ENCODE measurements around the gene BDKRB2. TPM values are rescaled to one million over a fixed set of nuclear protein-coding genes. Genes with fewer than 3 reads are reported as not detected.
A peak's percentile ranks its signal among the peaks of the same experiment; 100 is the strongest.

The BDKRB2 gene
- total RNA-seq, 1 experiment from 2014 or later: 0.21 TPM

GRCh38 chr14:96280104-96280503 is 75.5 kb downstream of the BDKRB2 start:
- Histone ChIP-seq H3K4me1 (ENCODE audit: insufficient read depth, low read length, poor library complexity, severe bottlenecking) (no peaks in the 10 kb centered on the region), H3K36me3 (ENCODE audit: insufficient read depth, low read length, poor library complexity, severe bottlenecking) (no peaks in the 10 kb centered on the region), H3K4me3 (ENCODE audit: low read depth, low read length, poor library complexity, severe bottlenecking) (no peak overlapping the region), H3K9me3 (ENCODE audit: low read depth, low read length, poor library complexity, severe bottlenecking) (no peaks in the 10 kb centered on the region), H3K27ac (ENCODE audit: low read depth, low read length, poor library complexity, severe bottlenecking) (no peak overlapping the region), H3K27me3 (replicated peaks; ENCODE audit: insufficient read depth, low read depth, low read length, poor library complexity) (no peaks in the 10 kb centered on the region)
- CTCF ChIA-PET: no interaction called here
- POLR2A ChIA-PET (ENCODE audit: low non-redundant PET): no interaction called here
- BruUV-seq (replicated peaks): no TSS peak
- intact Hi-C loops (cut with micrococcal nuclease; ENCODE audit: unreplicated experiment): no loop called here
- DNase-seq (ENCODE audit: low spot score): no peak
- TF ChIP-seq CTCF (conservative IDR thresholded peaks at IDR 0.05; ENCODE audit: low read depth, low read length) (no peak), EZH2 (IDR thresholded peaks at IDR 0.05; ENCODE audit: borderline replicate concordance, low read depth, low read length, poor library complexity, severe bottlenecking) (no peak)

- POLR2A ChIA-PET (ENCODE audit: low non-redundant PET): interaction anchor here (0.6 kb wide), 1 partner anchor 197 kb away, joined by 5 read pairs; no protein-coding TSS in a partner anchor
- Histone ChIP-seq H3K36me3 (ENCODE audit: insufficient read depth, low read length, poor library complexity, severe bottlenecking) (no peaks in the 10 kb centered on the region), H3K27ac (ENCODE audit: low read depth, low read length, poor library complexity, severe bottlenecking) (no peak overlapping the region), H3K4me3 (ENCODE audit: low read depth, low read length, poor library complexity, severe bottlenecking) (no peak overlapping the region), H3K4me1 (ENCODE audit: insufficient read depth, low read length, poor library complexity, severe bottlenecking) (no peaks in the 10 kb centered on the region), H3K9me3 (ENCODE audit: low read depth, low read length, poor library complexity, severe bottlenecking) (no peaks in the 10 kb centered on the region), H3K27me3 (replicated peaks; ENCODE audit: insufficient read depth, low read depth, low read length, poor library complexity) (no peaks in the 10 kb centered on the region)
- CTCF ChIA-PET: interaction anchor here (0.6 kb wide), 1 partner anchor 148 kb away, joined by 5 read pairs; no protein-coding TSS in a partner anchor
- no peak for TF ChIP-seq EZH2 (IDR thresholded peaks at IDR 0.05; ENCODE audit: borderline replicate concordance, low read depth, low read length, poor library complexity, severe bottlenecking)
- 0 out of 2 replicates have a peak, but pooled peaks have one; percentile 11 for TF ChIP-seq CTCF (conservative IDR thresholded peaks at IDR 0.05; ENCODE audit: low read depth, low read length)
- intact Hi-C loops (cut with micrococcal nuclease; ENCODE audit: unreplicated experiment): no loop called here
- no TSS peak for BruUV-seq (replicated peaks)
- no peak for DNase-seq (ENCODE audit: low spot score)
These were observed 76.8 kb downstream of the BDKRB2 start for GRCh38 chr14:96281486-96281885.

GRCh38 chr14:96284008-96284407 is 79.4 kb downstream of the BDKRB2 start:
- POLR2A ChIA-PET (ENCODE audit: low non-redundant PET): no interaction called here
- BruUV-seq (replicated peaks): no TSS peak
- CTCF ChIA-PET: no interaction called here
- no peak for DNase-seq (ENCODE audit: low spot score)
- no peak overlapping the region for H3K4me3 ChIP-seq (ENCODE audit: low read depth, low read length, poor library complexity, severe bottlenecking)
- no peak overlapping the region for H3K27ac ChIP-seq (ENCODE audit: low read depth, low read length, poor library complexity, severe bottlenecking)
- no peaks in the 10 kb centered on the region for H3K36me3 ChIP-seq (ENCODE audit: insufficient read depth, low read length, poor library complexity, severe bottlenecking)
- TF ChIP-seq EZH2 (IDR thresholded peaks at IDR 0.05; ENCODE audit: borderline replicate concordance, low read depth, low read length, poor library complexity, severe bottlenecking) (no peak), CTCF (conservative IDR thresholded peaks at IDR 0.05; ENCODE audit: low read depth, low read length) (no peak)
- H3K27me3 ChIP-seq (replicated peaks; ENCODE audit: insufficient read depth, low read depth, low read length, poor library complexity): no peaks in the 10 kb centered on the region
- intact Hi-C loops (cut with micrococcal nuclease; ENCODE audit: unreplicated experiment): no loop called here
- H3K9me3 ChIP-seq (ENCODE audit: low read depth, low read length, poor library complexity, severe bottlenecking): no peaks in the 10 kb centered on the region
- no peaks in the 10 kb centered on the region for H3K4me1 ChIP-seq (ENCODE audit: insufficient read depth, low read length, poor library complexity, severe bottlenecking)

Measured in A673 (cell line).